H1 (cell line): ENCODE measurements around the gene RHBDF1. TPM values are rescaled to one million over a fixed set of nuclear protein-coding genes. Genes with fewer than 3 reads are reported as not detected.

Source experiments
- CTCF ChIA-PET: fragments of 300-600 bp; sonication (Branson Sonifier 250); formaldehyde crosslinking; loops from one replicate; lab custom pipeline; 2021; ENCODE audit not compliant: partially characterized antibody; lab: Charles Lee
- POLR2A ChIA-PET: fragments of 300-600 bp; sonication (Branson Sonifier 250); formaldehyde crosslinking; loops from one replicate; lab custom pipeline; 2021; ENCODE audit warnings: inconsistent platforms; ENCODE audit not compliant: partially characterized antibody; lab: Charles Lee
- DNase-seq, 2 experiments: peaks; one replicate each; pipeline versions ENCODE4 v3.0.0 to v3.0.0-alpha.2; 2010 to 2022; ENCODE audit warnings: low spot score in 2 of 2, low read depth in 1 of 2, mixed read lengths in 1 of 2
- FAIRE-seq: peaks from 2 replicates; lab custom pipeline; 2011; peaks lifted over from hg19 to GRCh38; lab: Jason Lieb, UNC
- H2AFZ ChIP-seq: 2 replicates; pipeline ENCODE4 v1.8.1; 2012; ENCODE audit warnings: low read length, inconsistent platforms
- H2AK5ac ChIP-seq: 2 replicates; pipeline ENCODE4 v1.6.1; 2013; ENCODE audit warnings: low read depth, low read length
- H2BK120ac ChIP-seq: replicated peaks from 2 replicates; pipeline ENCODE3; 2013; ENCODE audit warnings: low read depth, low read length, inconsistent platforms
- H2BK12ac ChIP-seq: 2 replicates; pipeline ENCODE4 v1.6.1; 2013; ENCODE audit warnings: low read depth, low read length
- H2BK15ac ChIP-seq: 2 replicates; pipeline ENCODE4 v1.6.1; 2013; ENCODE audit warnings: low read length
- H2BK20ac ChIP-seq: 2 replicates; pipeline ENCODE4 v1.6.1; 2013; ENCODE audit warnings: low read length
- H2BK5ac ChIP-seq: 2 replicates; pipeline ENCODE4 v1.6.1; 2013; ENCODE audit warnings: low read depth, low read length
- H3K14ac ChIP-seq: 2 replicates; pipeline ENCODE4 v1.6.1; 2013; ENCODE audit warnings: inconsistent platforms; ENCODE audit not compliant: insufficient read length
- H3K18ac ChIP-seq: 2 replicates; pipeline ENCODE4 v1.6.1; 2013; ENCODE audit warnings: low read length; ENCODE audit errors: extremely low read depth
- H3K23ac ChIP-seq: 2 replicates; pipeline ENCODE4 v1.6.1; 2013; ENCODE audit warnings: inconsistent platforms; ENCODE audit not compliant: insufficient read length
- H3K23me2 ChIP-seq: 2 replicates; pipeline ENCODE4 v1.6.1; 2013; ENCODE audit warnings: low read depth, low read length
- H3K27ac ChIP-seq: 2 replicates; pipeline ENCODE4 v1.6.1; 2011; ENCODE audit warnings: low read depth, low read length, inconsistent platforms
- H3K27me3 ChIP-seq, 4 experiments: replicated peaks in 1 of 4; 1 replicate in 1 of 4; 2 replicates in 3 of 4; pipeline versions ENCODE4 v1.6.1 to v1.8.1; 2011 to 2013; ENCODE audit warnings: low read length in 3 of 4, mild to moderate bottlenecking in 3 of 4, inconsistent platforms in 2 of 4, mixed read lengths in 2 of 4, moderate library complexity in 1 of 4; ENCODE audit not compliant: control insufficient read depth in 3 of 4, insufficient read depth in 3 of 4; ENCODE audit errors: extremely low read depth in 1 of 4
- H3K36me3 ChIP-seq, 4 experiments: 2 replicates each; pipeline versions ENCODE4 v1.6.1 to v1.8.1; 2011 to 2013; ENCODE audit warnings: mild to moderate bottlenecking in 4 of 4, low read length in 3 of 4, moderate library complexity in 2 of 4, control low read depth in 1 of 4, inconsistent platforms in 1 of 4; ENCODE audit not compliant: insufficient read depth in 4 of 4, control insufficient read depth in 2 of 4
- H3K4ac ChIP-seq: replicated peaks from 2 replicates; pipeline ENCODE3; 2013; ENCODE audit warnings: low read length, low read depth, mixed read lengths, inconsistent platforms; ENCODE audit not compliant: insufficient read length
- H3K4me1 ChIP-seq, 4 experiments: replicated peaks in 1 of 4; 1 replicate in 1 of 4; 2 replicates in 3 of 4; pipeline versions ENCODE4 v1.6.1 to v1.8.1; 2011 to 2013; ENCODE audit warnings: low read length in 3 of 4, inconsistent platforms in 2 of 4, mixed read lengths in 1 of 4; ENCODE audit not compliant: insufficient read depth in 4 of 4, control insufficient read depth in 3 of 4
- H3K4me2 ChIP-seq, 2 experiments: 2 replicates each; pipeline versions ENCODE4 v1.6.1 to v1.8.1; 2011 to 2013; ENCODE audit warnings: low read depth in 2 of 2, low read length in 2 of 2, control low read depth in 1 of 2, inconsistent platforms in 1 of 2, mild to moderate bottlenecking in 1 of 2; ENCODE audit not compliant: insufficient read depth in 1 of 2
- H3K4me3 ChIP-seq, 4 experiments: fragments of 200-600, 300-600 bp in 1 of 4; sonication (generic), shearing (Covaris generic), sonication (Bioruptor Twin) in 1 of 4; 2 replicates each; pipeline versions ENCODE4 v1.5.1 to v1.8.1; 2011 to 2016; ENCODE audit warnings: low read length in 4 of 4, low read depth in 3 of 4, control low read depth in 2 of 4, inconsistent platforms in 2 of 4, mild to moderate bottlenecking in 2 of 4, mixed read lengths in 1 of 4, moderate library complexity in 1 of 4; ENCODE audit not compliant: insufficient read depth in 2 of 4; ENCODE audit errors: extremely low read depth in 1 of 4
- H3K56ac ChIP-seq: replicated peaks from 2 replicates; pipeline ENCODE3; 2013; ENCODE audit warnings: low read depth, mild to moderate bottlenecking, mixed read lengths, low read length, inconsistent platforms; ENCODE audit not compliant: insufficient read length
- H3K79me1 ChIP-seq: 2 replicates; pipeline ENCODE4 v1.6.1; 2013; ENCODE audit warnings: low read depth, low read length, control low read depth
- H3K79me2 ChIP-seq, 2 experiments: 2 replicates each; pipeline versions ENCODE4 v1.6.1 to v1.8.1; 2012 to 2013; ENCODE audit warnings: low read length in 2 of 2, mild to moderate bottlenecking in 2 of 2, inconsistent platforms in 1 of 2; ENCODE audit not compliant: insufficient read depth in 2 of 2, control insufficient read depth in 1 of 2
- H3K9ac ChIP-seq, 4 experiments: replicated peaks in 1 of 4; 1 replicate in 1 of 4; 2 replicates in 3 of 4; pipeline versions ENCODE4 v1.6.1 to v1.8.1; 2011 to 2013; ENCODE audit warnings: low read depth in 3 of 4, low read length in 3 of 4, control low read depth in 2 of 4, mild to moderate bottlenecking in 2 of 4, moderate library complexity in 2 of 4, inconsistent platforms in 1 of 4; ENCODE audit errors: extremely low read depth in 1 of 4
- H3K9me3 ChIP-seq, 2 experiments: 2 replicates each; pipeline versions ENCODE4 v1.6.1 to v1.8.1; 2012 to 2013; ENCODE audit warnings: mild to moderate bottlenecking in 2 of 2, moderate library complexity in 2 of 2, control low read depth in 1 of 2, inconsistent platforms in 1 of 2, low read depth in 1 of 2, low read length in 1 of 2, mixed read lengths in 1 of 2; ENCODE audit not compliant: insufficient read depth in 2 of 2
- H4K20me1 ChIP-seq, 2 experiments: replicated peaks in 1 of 2; 2 replicates each; pipeline versions ENCODE3 to v1.8.1; 2011 to 2013; ENCODE audit warnings: inconsistent platforms in 2 of 2, low read length in 2 of 2, mild to moderate bottlenecking in 1 of 2; ENCODE audit not compliant: insufficient read depth in 2 of 2, control insufficient read depth in 1 of 2
- H4K5ac ChIP-seq: 2 replicates; pipeline ENCODE4 v1.6.1; 2013; ENCODE audit warnings: low read length, low read depth, mixed read lengths, inconsistent platforms; ENCODE audit not compliant: insufficient read length
- H4K8ac ChIP-seq: 2 replicates; pipeline ENCODE4 v1.8.0; 2013; ENCODE audit warnings: mild to moderate bottlenecking, moderate library complexity, low read length, inconsistent platforms; ENCODE audit not compliant: insufficient read depth; ENCODE audit errors: extremely low read depth
- H4K91ac ChIP-seq: replicated peaks from 2 replicates; pipeline ENCODE3; 2013; ENCODE audit warnings: low read length, mixed read lengths, inconsistent platforms; ENCODE audit not compliant: insufficient read length
- BACH1 ChIP-seq: IDR thresholded peaks from 2 replicates; pipeline ENCODE4 v1.6.1; 2012; ENCODE audit warnings: low read length, improper control_type of control experiment
- CBX5 ChIP-seq: fragments of 300-800, 300-1000 bp; sonication (generic); IDR thresholded peaks from 2 replicates; pipeline ENCODE4 v1.7.1; 2016; ENCODE audit warnings: antibody characterized with exemption, low read length, low read depth
- CTBP2 ChIP-seq: IDR thresholded peaks from 2 replicates; pipeline ENCODE4 v1.7.0; 2011; ENCODE audit warnings: borderline replicate concordance, mild to moderate bottlenecking, moderate library complexity, mixed read lengths, low read length; ENCODE audit not compliant: insufficient read depth, insufficient read length
- EP300 ChIP-seq, 2 experiments: IDR thresholded peaks; 1 replicate in 1 of 2; 2 replicates in 1 of 2; pipeline ENCODE4 v1.6.1; 2011 to 2012; ENCODE audit warnings: low read depth in 2 of 2, low read length in 2 of 2, mild to moderate bottlenecking in 2 of 2, borderline replicate concordance in 1 of 2, inconsistent platforms in 1 of 2, moderate library complexity in 1 of 2
- JUND ChIP-seq: IDR thresholded peaks from 2 replicates; pipeline ENCODE4 v1.6.1; 2011; ENCODE audit warnings: mild to moderate bottlenecking, improper control_type of control experiment, low read length
- NRF1 ChIP-seq: IDR thresholded peaks from 2 replicates; pipeline ENCODE4 v1.6.1; 2011; ENCODE audit warnings: mild to moderate bottlenecking, low read depth, low read length, improper control_type of control experiment
- YY1 ChIP-seq: IDR thresholded peaks from 2 replicates; pipeline ENCODE4 v1.6.1; 2011; ENCODE audit warnings: low read depth, mild to moderate bottlenecking, low read length
- WGBS, 2 experiments: shearing (Covaris generic) in 1 of 2; methylation state at CpG; one replicate each; pipeline versions ENCODE4 v1.1.6 to v1.1.7; 2013 to 2015; ENCODE audit warnings: low lambda C conversion rate in 2 of 2, mixed read lengths in 2 of 2, inconsistent platforms in 1 of 2, low coverage in 1 of 2, missing lambda C conversion rate in 1 of 2; ENCODE audit not compliant: insufficient replicate concordance in 2 of 2, insufficient coverage in 1 of 2, insufficient read length in 1 of 2; ENCODE audit errors: extremely low coverage in 1 of 2, missing lambda C conversion rate in 1 of 2; 5-methylcytosine and 5-hydroxymethylcytosine counted together
- polyA plus RNA-seq, 7 experiments: library from polyadenylated mRNA; depleted of rRNA in 3 of 7; stranded (reverse) in 5 of 7; unstranded in 2 of 7; fragments of >200 nt in 5 of 7; fragments of 200-250 nt in 2 of 7; gene quantifications; 1 replicate in 5 of 7; 2 replicates in 1 of 7; 4 replicates in 1 of 7; pipeline versions ENCODE4 v1.2.1 to v1.2.3, GENCODE V29; 2011 to 2013; ENCODE audit warnings: missing spikeins in 2 of 7, mixed read lengths in 2 of 7
- total RNA-seq: library from RNA; stranded (reverse); fragmentation: NEBNext Ultra II Directional; extraction: Animal tissue kit (Norgen Biotek cat#: 25700); gene quantifications from 2 replicates; pipeline ENCODE4 v1.2.1, GENCODE V29; 2021

Gene RHBDF1
- total and polyA plus RNA-seq, 2 of the 8 experiments (the other 6 are each of a cell fraction or from before 2014, with no cell fraction given), result 37.4 to 51.6 TPM

- no peak overlapping the region for H3K9ac ChIP-seq
- POLR2A ChIA-PET, result interaction anchor here (0.7 to 12.4 kb wide), 3 partner anchors 13 to 25 kb away, joined by 3 to 153 read pairs (median 3); partner anchors contain the start of gene RHBDF1
- H3K18ac ChIP-seq, result no peak overlapping the region
- 88% methylated on average over 15 of the region's 15 CpGs; no CpG with 5 or more reads in 1 of the 2 experiments for WGBS, 2 experiments
- H4K91ac ChIP-seq, result no peak overlapping the region
- H3K27me3 ChIP-seq, result no peaks in the 10 kb centered on the region
- no peak overlapping the region for H3K23ac ChIP-seq
- no peak overlapping the region for H2AFZ ChIP-seq
- no peaks in the 10 kb centered on the region for H3K9me3 ChIP-seq
- H3K4me2 ChIP-seq, result no peak overlapping the region
- no peak overlapping the region for H2BK12ac ChIP-seq
- H3K4ac ChIP-seq, result no peak overlapping the region
- H3K4me1 ChIP-seq, result no peaks in the 10 kb centered on the region
- H3K36me3 ChIP-seq, result peaks cover 3 to 8% (median 5%) of the 10 kb centered on the region in 4 experiments; a peak in 5 of 8 replicates
- H2BK15ac ChIP-seq, result no peak overlapping the region
- H3K56ac ChIP-seq, result no peak overlapping the region
- peaks cover 0 to 10% of the 10 kb centered on the region in 2 experiments for H4K20me1 ChIP-seq
- no peak for DNase-seq
- no peaks in the 10 kb centered on the region for H3K79me1 ChIP-seq
- no peak overlapping the region; the same call in 1 of the 2 replicates for H3K27ac ChIP-seq
- H4K8ac ChIP-seq, result no peak overlapping the region; the same call in 1 of the 2 replicates
- no peak overlapping the region for H3K4me3 ChIP-seq
- no peak overlapping the region for H2BK5ac ChIP-seq
- H3K79me2 ChIP-seq, result no peaks in the 10 kb centered on the region
- no peak overlapping the region for H3K14ac ChIP-seq
- H2BK20ac ChIP-seq, result no peak overlapping the region
- TF ChIP-seq BACH1, result no peak
- no peak for TF ChIP-seq EP300 (IDR thresholded peaks at IDR 0.05; ENCODE audit: borderline replicate concordance in 1 of 2, low read depth in 2 of 2, low read length in 2 of 2)
- no peak for TF ChIP-seq NRF1
- no peak for TF ChIP-seq JUND
- TF ChIP-seq CTBP2, result no peak
- no peak for TF ChIP-seq CBX5
- TF ChIP-seq YY1, result no peak
- no peak overlapping the region for H4K5ac ChIP-seq
- H2AK5ac ChIP-seq, result no peak overlapping the region
- CTCF ChIA-PET, result interaction anchor here (1.5 to 25.7 kb wide), 8 partner anchors 7 to 89 kb away, joined by 4 to 856 read pairs (median 26); partner anchors contain the start of gene RHBDF1
- FAIRE-seq, result no peak
- no peaks in the 10 kb centered on the region for H3K23me2 ChIP-seq
- H2BK120ac ChIP-seq, result no peak overlapping the region
Observed at GRCh38 chr16:92431-93339, 20.3 kb upstream of the RHBDF1 start.
